ENCODE results near the gene PRKG1. TPM values are rescaled to one million over a fixed set of nuclear protein-coding genes. Genes with fewer than 3 reads are reported as not detected.

PRKG1 gene
- total RNA-seq, 4 donors from 2014 or later, result 24.5 to 46.1 (median 37.1) TPM

DNA sequence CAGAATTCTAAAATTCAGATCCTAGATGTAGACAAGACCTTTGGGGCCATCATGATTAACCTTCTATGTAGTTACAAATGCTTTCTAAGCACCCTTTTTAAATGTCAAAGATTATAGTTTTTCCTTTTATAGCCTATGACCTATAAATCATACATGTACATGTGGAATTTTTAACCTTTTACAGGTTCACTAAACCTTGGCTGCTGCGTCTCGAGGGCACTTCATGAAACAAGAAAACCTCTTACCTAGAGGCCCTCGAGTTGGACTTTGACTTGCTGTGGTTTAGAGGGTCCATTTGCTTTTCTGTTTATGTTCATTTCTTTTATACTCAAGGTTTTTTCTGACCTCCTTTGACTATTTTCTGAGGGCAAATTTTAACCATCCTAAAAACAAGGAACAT is 323.0 kb downstream of the PRKG1 start:
- Histone ChIP-seq H3K4me1 (peaks cover 12 to 25% (median 18%) of the 10 kb centered on the region in 4 donors), H3K27me3 (no peaks in the 10 kb centered on the region), H3K9me3 (no peaks in the 10 kb centered on the region), H3K27ac (replicated peaks in 1 of 4) (no peak overlapping the region), H3K4me3 (no peak overlapping the region), H3K36me3 (no peaks in the 10 kb centered on the region)
- intact Hi-C loops (cut with DNase I), result no loop called here
- TF ChIP-seq EP300 (IDR thresholded peaks at IDR 0.05), result no peak
- no peak for TF ChIP-seq POLR2AphosphoS5 (IDR thresholded peaks at IDR 0.05)
- TF ChIP-seq, protein P1, sequence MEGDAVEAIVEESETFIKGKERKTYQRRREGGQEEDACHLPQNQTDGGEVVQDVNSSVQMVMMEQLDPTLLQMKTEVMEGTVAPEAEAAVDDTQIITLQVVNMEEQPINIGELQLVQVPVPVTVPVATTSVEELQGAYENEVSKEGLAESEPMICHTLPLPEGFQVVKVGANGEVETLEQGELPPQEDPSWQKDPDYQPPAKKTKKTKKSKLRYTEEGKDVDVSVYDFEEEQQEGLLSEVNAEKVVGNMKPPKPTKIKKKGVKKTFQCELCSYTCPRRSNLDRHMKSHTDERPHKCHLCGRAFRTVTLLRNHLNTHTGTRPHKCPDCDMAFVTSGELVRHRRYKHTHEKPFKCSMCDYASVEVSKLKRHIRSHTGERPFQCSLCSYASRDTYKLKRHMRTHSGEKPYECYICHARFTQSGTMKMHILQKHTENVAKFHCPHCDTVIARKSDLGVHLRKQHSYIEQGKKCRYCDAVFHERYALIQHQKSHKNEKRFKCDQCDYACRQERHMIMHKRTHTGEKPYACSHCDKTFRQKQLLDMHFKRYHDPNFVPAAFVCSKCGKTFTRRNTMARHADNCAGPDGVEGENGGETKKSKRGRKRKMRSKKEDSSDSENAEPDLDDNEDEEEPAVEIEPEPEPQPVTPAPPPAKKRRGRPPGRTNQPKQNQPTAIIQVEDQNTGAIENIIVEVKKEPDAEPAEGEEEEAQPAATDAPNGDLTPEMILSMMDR (IDR thresholded peaks at IDR 0.05), result no peak
- TF ChIP-seq POLR2A (IDR thresholded peaks at IDR 0.05; ENCODE audit: low read depth), result no peak
- 89% methylated on average over 3 of the region's 3 CpGs for WGBS
- no peak for DNase-seq (ENCODE audit: extremely low spot score)

- 61% methylated on average over 2 of the region's 2 CpGs for WGBS
- intact Hi-C loops (cut with DNase I), result no loop called here
Measured at GRCh38 chr10:51397695-51398094, 323.4 kb downstream of the PRKG1 start.

DNA sequence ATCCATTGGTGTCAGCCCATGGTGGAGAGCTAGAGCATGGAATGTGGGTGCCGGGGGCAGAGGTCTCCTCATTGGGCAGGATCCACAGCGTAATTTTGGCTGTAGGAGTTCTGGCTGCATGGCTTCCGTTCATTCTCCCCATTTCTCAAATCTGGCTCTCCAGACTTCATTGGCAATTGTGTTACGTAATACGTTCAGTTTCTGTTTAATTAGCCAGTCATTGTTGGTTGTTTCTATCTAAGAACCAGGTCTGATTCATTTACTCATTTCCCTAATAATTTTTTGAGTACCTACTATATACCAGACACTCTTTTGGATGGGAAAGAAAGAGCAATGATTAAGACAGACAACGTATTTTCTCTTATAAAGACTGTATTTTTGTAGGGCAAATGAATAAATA is 325.6 kb downstream of the PRKG1 start:
- H3K36me3 ChIP-seq, result no peaks in the 10 kb centered on the region
- H3K4me3 ChIP-seq, result no peak overlapping the region
- 92% methylated on average over 6 of the region's 6 CpGs for WGBS
- no peaks in the 10 kb centered on the region for H3K27me3 ChIP-seq
- TF ChIP-seq EP300 (IDR thresholded peaks at IDR 0.05), result no peak
- no peak for DNase-seq (ENCODE audit: extremely low spot score)
- no peak overlapping the region for H3K27ac ChIP-seq (replicated peaks in 1 of 4)
- peaks cover 16 to 32% (median 28%) of the 10 kb centered on the region in 4 donors for H3K4me1 ChIP-seq
- intact Hi-C loops (cut with DNase I), result no loop called here
- H3K9me3 ChIP-seq, result no peaks in the 10 kb centered on the region

More at GRCh38 chr10:51397695-51398094, 323.4 kb downstream of the PRKG1 start:
- Histone ChIP-seq H3K27ac (replicated peaks in 1 of 4) (no peak overlapping the region), H3K27me3 (no peaks in the 10 kb centered on the region), H3K9me3 (no peaks in the 10 kb centered on the region), H3K4me1 (peaks cover 12 to 25% (median 18%) of the 10 kb centered on the region in 4 donors), H3K4me3 (no peak overlapping the region), H3K36me3 (no peaks in the 10 kb centered on the region)
- DNase-seq (ENCODE audit: extremely low spot score), result no peak
- no peak for TF ChIP-seq POLR2A (IDR thresholded peaks at IDR 0.05; ENCODE audit: low read depth)
- peak; percentile 60 to 70 for TF ChIP-seq POLR2AphosphoS5 (IDR thresholded peaks at IDR 0.05)

DNA sequence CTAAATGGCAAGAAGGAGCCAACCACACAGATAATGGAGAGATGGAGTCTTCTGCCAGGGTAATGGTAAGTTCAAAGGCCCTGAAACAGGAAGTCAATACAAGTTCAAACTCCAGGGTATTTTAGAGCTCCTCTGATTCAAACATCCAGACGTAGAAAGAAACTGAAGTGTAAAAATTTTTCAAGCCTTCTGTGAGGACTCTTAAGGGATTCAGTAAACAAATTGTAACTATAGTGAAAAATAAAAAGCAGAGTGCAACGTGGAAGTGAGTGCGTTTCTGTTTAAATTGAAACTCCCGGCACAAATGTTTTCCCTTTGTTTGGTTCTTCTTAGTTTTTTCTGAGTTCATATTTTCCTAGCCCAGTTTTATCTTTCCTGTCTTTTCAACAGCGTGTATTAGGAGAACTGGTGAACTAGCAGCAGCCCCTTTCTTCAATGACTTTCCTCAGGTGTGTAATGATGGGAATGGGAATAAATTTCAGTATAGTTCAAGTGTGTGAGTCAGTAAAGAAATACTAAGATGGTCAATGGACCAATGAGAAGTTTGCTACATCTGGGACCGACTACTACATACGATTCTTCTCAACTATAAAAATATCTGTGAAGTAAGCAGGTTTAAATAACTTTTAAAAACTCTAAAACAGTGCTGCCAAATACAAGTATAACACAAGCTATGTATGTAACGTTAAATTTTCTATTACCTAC is 326.3 kb downstream of the PRKG1 start:
- 75% methylated on average over 8 of the region's 8 CpGs for WGBS
- H3K27ac ChIP-seq (replicated peaks in 1 of 4), result no peak overlapping the region
- no peak overlapping the region for H3K4me3 ChIP-seq
- no peak for TF ChIP-seq EP300 (IDR thresholded peaks at IDR 0.05)
- TF ChIP-seq POLR2A (IDR thresholded peaks at IDR 0.05; ENCODE audit: low read depth), result no peak
- no peak for TF ChIP-seq POLR2AphosphoS5 (IDR thresholded peaks at IDR 0.05)
- TF ChIP-seq, protein P1 (IDR thresholded peaks at IDR 0.05), result no peak
- H3K4me1 ChIP-seq, result peaks cover 23 to 36% (median 31%) of the 10 kb centered on the region in 4 donors
- intact Hi-C loops (cut with DNase I), result no loop called here
- H3K9me3 ChIP-seq, result no peaks in the 10 kb centered on the region
- H3K27me3 ChIP-seq, result no peaks in the 10 kb centered on the region
- DNase-seq (ENCODE audit: extremely low spot score), result no peak
- no peaks in the 10 kb centered on the region for H3K36me3 ChIP-seq

DNA sequence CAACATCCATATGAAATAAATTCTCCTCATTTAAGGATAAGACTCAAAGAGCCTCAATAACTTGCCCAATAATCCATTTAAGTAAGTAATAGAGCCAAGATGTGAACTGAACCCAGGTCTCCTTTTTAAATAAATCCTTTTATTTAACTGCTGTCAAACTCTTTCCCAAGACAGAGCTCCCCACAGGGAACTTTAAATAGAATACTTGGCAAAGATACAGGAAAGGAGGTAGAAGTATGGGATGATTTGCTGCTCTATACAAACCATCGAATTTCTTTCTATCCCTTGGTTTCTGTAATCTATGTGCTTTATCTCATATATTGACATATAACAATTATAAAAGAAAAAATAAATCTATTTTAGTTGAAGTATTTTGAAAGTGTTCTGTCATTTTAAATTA is 329.2 kb downstream of the PRKG1 start:
- WGBS, result 28% methylated on average over 1 of the region's 1 CpG
- Histone ChIP-seq H3K4me1 (peaks cover 13 to 24% (median 17%) of the 10 kb centered on the region in 4 donors), H3K27me3 (no peaks in the 10 kb centered on the region), H3K27ac (replicated peaks in 1 of 4) (no peak overlapping the region), H3K36me3 (no peaks in the 10 kb centered on the region), H3K9me3 (no peaks in the 10 kb centered on the region), H3K4me3 (no peak overlapping the region)
- DNase-seq (ENCODE audit: extremely low spot score), result no peak
- intact Hi-C loops (cut with DNase I), result no loop called here
- TF ChIP-seq, protein P1 (IDR thresholded peaks at IDR 0.05), result no peak
- TF ChIP-seq POLR2AphosphoS5 (IDR thresholded peaks at IDR 0.05) (no peak), POLR2A (IDR thresholded peaks at IDR 0.05; ENCODE audit: low read depth) (no peak), EP300 (IDR thresholded peaks at IDR 0.05) (no peak)

All from esophagus muscularis mucosa (tissue), 4 donors.